WTC11 (cell line): Measurements from ENCODE around the gene POU6F1. TPM values are rescaled to one million over a fixed set of nuclear protein-coding genes. Genes with fewer than 3 reads are reported as not detected.

Experiments used
- ATAC-seq: fragments of 200-7000 bp; cut with Tn5 transposase; 2 replicates; pipeline ENCODE4 v1.10.0; 2021; ENCODE audit warnings: mild to moderate bottlenecking, moderate library complexity
- CTCF ChIA-PET: fragments of 300-600 bp; sonication (Branson Sonifier 250); formaldehyde crosslinking; loops from one replicate; lab custom pipeline; 2021; ENCODE audit warnings: antibody characterized with exemption; lab: Charles Lee
- POLR2A ChIA-PET: fragments of 350-600 bp; sonication (Branson Sonifier 250); formaldehyde crosslinking; loops from one replicate; lab custom pipeline; 2021; ENCODE audit warnings: antibody characterized with exemption; lab: Charles Lee
- DNase-seq: peaks from one replicate; pipeline ENCODE4 v3.0.0; 2021; ENCODE audit warnings: low spot score
- H3K27ac Mint-ChIP-seq: 2 replicates; pipeline ENCODE4 v1.8.0; 2021; ENCODE audit warnings: mixed read lengths
- H3K27me3 Mint-ChIP-seq: 2 replicates; pipeline ENCODE4 v1.8.0; 2021; ENCODE audit warnings: low read depth, mild to moderate bottlenecking, moderate library complexity, mixed read lengths
- H3K36me3 Mint-ChIP-seq: 2 replicates; pipeline ENCODE4 v1.8.0; 2021; ENCODE audit warnings: mixed read lengths
- H3K4me1 Mint-ChIP-seq: 2 replicates; pipeline ENCODE4 v1.8.0; 2022; ENCODE audit warnings: mixed read lengths
- H3K4me3 Mint-ChIP-seq: 2 replicates; pipeline ENCODE4 v1.8.0; 2021; ENCODE audit warnings: mild to moderate bottlenecking, moderate library complexity, mixed read lengths
- H3K9me3 Mint-ChIP-seq: 2 replicates; pipeline ENCODE4 v1.8.0; 2021; ENCODE audit warnings: mixed read lengths
- CBFB ChIP-seq: sonication (generic); formaldehyde crosslinking; IDR thresholded peaks from 2 replicates; pipeline ENCODE4 v1.8.1; 2022; ENCODE audit warnings: mild to moderate bottlenecking, low read depth, missing genetic modification reagents
- FOXK1 ChIP-seq: sonication (generic); formaldehyde crosslinking; IDR thresholded peaks from 2 replicates; pipeline ENCODE4 v1.8.0; 2022; ENCODE audit warnings: mild to moderate bottlenecking, moderate library complexity, missing genetic modification reagents
- JUN ChIP-seq: sonication (generic); formaldehyde crosslinking; IDR thresholded peaks from 2 replicates; pipeline ENCODE4 v1.8.0; 2023; ENCODE audit warnings: mild to moderate bottlenecking, missing genetic modification reagents
- MXD4 ChIP-seq: fragments of 250-450 bp; sonication (Bioruptor Pico); IDR thresholded peaks from 2 replicates; pipeline ENCODE4 v1.8.0; 2021; ENCODE audit warnings: mild to moderate bottlenecking, moderate library complexity, borderline replicate concordance
- MYBL2 ChIP-seq: sonication (generic); formaldehyde crosslinking; IDR thresholded peaks from 2 replicates; pipeline ENCODE4 v1.8.1; 2023; ENCODE audit warnings: mild to moderate bottlenecking, moderate library complexity, missing genetic modification reagents
- SP1 ChIP-seq: sonication (generic); formaldehyde crosslinking; conservative IDR thresholded peaks from 2 replicates; pipeline ENCODE4 v1.8.1; 2022; ENCODE audit warnings: missing genetic modification reagents
- TEAD1 ChIP-seq: sonication (generic); formaldehyde crosslinking; IDR thresholded peaks from 2 replicates; pipeline ENCODE4 v1.8.0; 2022; ENCODE audit warnings: mild to moderate bottlenecking, missing genetic modification reagents
- TEAD4 ChIP-seq: sonication (generic); formaldehyde crosslinking; IDR thresholded peaks from 2 replicates; pipeline ENCODE4 v1.8.0; 2022; ENCODE audit warnings: mild to moderate bottlenecking, missing genetic modification reagents
- ZNF121 ChIP-seq: sonication (generic); formaldehyde crosslinking; IDR thresholded peaks from 2 replicates; pipeline ENCODE4 v1.8.0; 2023; ENCODE audit warnings: missing genetic modification reagents
- ZNF219 ChIP-seq: sonication (generic); formaldehyde crosslinking; IDR thresholded peaks from 2 replicates; pipeline ENCODE4 v1.8.0; 2023; ENCODE audit warnings: missing genetic modification reagents, mild to moderate bottlenecking, borderline replicate concordance
- ZNF317 ChIP-seq: sonication (generic); formaldehyde crosslinking; IDR thresholded peaks from 2 replicates; pipeline ENCODE4 v1.8.1; 2023; ENCODE audit warnings: low read depth, mild to moderate bottlenecking, moderate library complexity, missing genetic modification reagents, borderline replicate concordance
- ZNF416 ChIP-seq: fragments of 250-450 bp; sonication (Bioruptor Pico); IDR thresholded peaks from 2 replicates; pipeline ENCODE4 v1.9.0; 2021; ENCODE audit warnings: mild to moderate bottlenecking, inconsistent platforms
- ZNF423 ChIP-seq: fragments of 250-450 bp; sonication (Bioruptor Pico); IDR thresholded peaks from 2 replicates; pipeline ENCODE4 v2.1.2; 2022; ENCODE audit warnings: mild to moderate bottlenecking, moderate library complexity
- total RNA-seq: library from RNA; stranded (reverse); gene quantifications from 3 replicates; pipeline ENCODE4 v1.2.3, GENCODE V29; 2021
- TF ChIP-seq, protein P1 (sequence below): sonication (generic); formaldehyde crosslinking; IDR thresholded peaks from 2 replicates; pipeline ENCODE4 v1.8.1; 2023; ENCODE audit warnings: mild to moderate bottlenecking, missing genetic modification reagents, moderate library complexity
- TF ChIP-seq, protein P2 (sequence below): fragments of 200-600 bp; IDR thresholded peaks from 2 replicates; pipeline ENCODE4 v1.8.0; 2022; ENCODE audit warnings: antibody characterized with exemption
- TF ChIP-seq, protein P3 (sequence below): sonication (generic); formaldehyde crosslinking; IDR thresholded peaks from 2 replicates; pipeline ENCODE4 v1.8.1; 2022; ENCODE audit warnings: missing genetic modification reagents, borderline replicate concordance
- TF ChIP-seq, protein P4 (sequence below): sonication (generic); formaldehyde crosslinking; IDR thresholded peaks from 2 replicates; pipeline ENCODE4 v1.8.0; 2023; ENCODE audit warnings: missing genetic modification reagents, mild to moderate bottlenecking, borderline replicate concordance
- TF ChIP-seq, protein P5 (sequence below): sonication (generic); formaldehyde crosslinking; IDR thresholded peaks from 2 replicates; pipeline ENCODE4 v1.8.0; 2022; ENCODE audit warnings: mild to moderate bottlenecking, missing genetic modification reagents

The POU6F1 gene
- total RNA-seq, 1 experiment from 2014 or later = 10.2 TPM

DNA sequence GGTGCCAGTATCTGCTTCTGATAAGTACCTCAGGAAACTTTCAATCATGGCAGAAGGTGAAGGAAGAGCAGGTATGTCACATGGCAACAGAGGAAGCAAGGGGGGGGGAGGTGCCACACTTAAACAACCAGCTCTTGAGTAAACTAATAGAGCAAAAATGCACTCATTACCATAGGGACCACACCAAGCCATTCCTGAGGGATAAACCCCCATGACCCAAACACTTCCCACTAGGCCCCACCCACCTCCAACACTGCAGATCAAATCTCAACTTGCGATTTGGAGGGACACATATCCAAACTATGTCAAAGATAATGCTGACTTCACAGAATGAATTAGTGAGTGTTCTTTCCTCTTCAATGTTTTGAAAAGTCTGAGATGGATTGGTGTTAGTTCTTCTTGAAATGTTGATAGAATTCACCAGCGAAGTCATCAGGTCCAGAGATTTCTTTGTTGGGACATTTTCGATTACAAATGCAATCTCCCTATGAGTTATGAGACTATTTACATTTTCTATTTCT lies 61.6 kb downstream of the POU6F1 start:
- ATAC-seq (no peak), DNase-seq (no peak)
- ChIA-PET CTCF (interaction anchor here (1.4 kb wide), 1 partner anchor 185 kb away, joined by 4 read pairs; no protein-coding TSS in a partner anchor), POLR2A (interaction anchor here (0.6 kb wide), 1 partner anchor 106 kb away, joined by 4 read pairs; no protein-coding TSS in a partner anchor)
- Mint-ChIP-seq H3K4me1 (peaks cover 12% of the 10 kb centered on the region), H3K9me3 (no peaks in the 10 kb centered on the region), H3K4me3 (no peak overlapping the region), H3K36me3 (no peaks in the 10 kb centered on the region; the same call in 1 of the 2 replicates), H3K27ac (0 out of 2 replicates have a peak overlapping the region, but pooled peaks have one; percentile 39), H3K27me3 (no peaks in the 10 kb centered on the region)
- TF ChIP-seq, protein P1, sequence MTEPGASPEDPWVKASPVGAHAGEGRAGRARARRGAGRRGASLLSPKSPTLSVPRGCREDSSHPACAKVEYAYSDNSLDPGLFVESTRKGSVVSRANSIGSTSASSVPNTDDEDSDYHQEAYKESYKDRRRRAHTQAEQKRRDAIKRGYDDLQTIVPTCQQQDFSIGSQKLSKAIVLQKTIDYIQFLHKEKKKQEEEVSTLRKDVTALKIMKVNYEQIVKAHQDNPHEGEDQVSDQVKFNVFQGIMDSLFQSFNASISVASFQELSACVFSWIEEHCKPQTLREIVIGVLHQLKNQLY (CRISPR knock-in tag) = no peak
- TF ChIP-seq ZNF317 (no peak), MXD4 (CRISPR knock-in tag) (no peak)

DNA sequence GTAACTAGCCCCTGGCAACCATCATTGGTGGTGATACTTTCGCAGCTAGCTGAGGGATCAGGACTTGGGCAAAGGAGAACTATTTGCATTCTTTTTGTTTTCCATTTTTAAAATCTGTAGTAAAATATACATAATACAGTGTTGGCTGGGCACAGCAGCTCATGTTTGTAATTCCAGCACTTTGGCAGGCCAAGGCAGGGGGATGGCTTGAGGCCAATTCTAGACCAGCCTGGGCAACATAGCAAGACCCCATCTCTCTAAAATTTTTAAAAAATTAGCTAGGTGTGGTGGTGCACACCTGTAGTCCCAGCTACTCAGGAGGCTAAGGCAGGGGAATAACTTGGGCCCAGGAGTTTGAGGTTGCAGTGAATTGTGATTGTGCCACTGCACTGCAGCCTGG lies 64.9 kb downstream of the POU6F1 start:
- no peaks in the 10 kb centered on the region; the same call in 1 of the 2 replicates for H3K36me3 Mint-ChIP-seq
- ATAC-seq (no peak), DNase-seq (no peak)
- peaks cover 15% of the 10 kb centered on the region for H3K4me1 Mint-ChIP-seq
- H3K9me3 Mint-ChIP-seq = no peaks in the 10 kb centered on the region
- no peaks in the 10 kb centered on the region for H3K27me3 Mint-ChIP-seq
- no peak overlapping the region for H3K4me3 Mint-ChIP-seq
- TF ChIP-seq, protein P2, sequence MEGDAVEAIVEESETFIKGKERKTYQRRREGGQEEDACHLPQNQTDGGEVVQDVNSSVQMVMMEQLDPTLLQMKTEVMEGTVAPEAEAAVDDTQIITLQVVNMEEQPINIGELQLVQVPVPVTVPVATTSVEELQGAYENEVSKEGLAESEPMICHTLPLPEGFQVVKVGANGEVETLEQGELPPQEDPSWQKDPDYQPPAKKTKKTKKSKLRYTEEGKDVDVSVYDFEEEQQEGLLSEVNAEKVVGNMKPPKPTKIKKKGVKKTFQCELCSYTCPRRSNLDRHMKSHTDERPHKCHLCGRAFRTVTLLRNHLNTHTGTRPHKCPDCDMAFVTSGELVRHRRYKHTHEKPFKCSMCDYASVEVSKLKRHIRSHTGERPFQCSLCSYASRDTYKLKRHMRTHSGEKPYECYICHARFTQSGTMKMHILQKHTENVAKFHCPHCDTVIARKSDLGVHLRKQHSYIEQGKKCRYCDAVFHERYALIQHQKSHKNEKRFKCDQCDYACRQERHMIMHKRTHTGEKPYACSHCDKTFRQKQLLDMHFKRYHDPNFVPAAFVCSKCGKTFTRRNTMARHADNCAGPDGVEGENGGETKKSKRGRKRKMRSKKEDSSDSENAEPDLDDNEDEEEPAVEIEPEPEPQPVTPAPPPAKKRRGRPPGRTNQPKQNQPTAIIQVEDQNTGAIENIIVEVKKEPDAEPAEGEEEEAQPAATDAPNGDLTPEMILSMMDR = no peak
- TF ChIP-seq ZNF219 (no peak), JUN (CRISPR knock-in tag) (no peak), ZNF121 (peak; percentile 72)
- POLR2A ChIA-PET = no interaction called here
- CTCF ChIA-PET = no interaction called here
- no peak overlapping the region for H3K27ac Mint-ChIP-seq

DNA sequence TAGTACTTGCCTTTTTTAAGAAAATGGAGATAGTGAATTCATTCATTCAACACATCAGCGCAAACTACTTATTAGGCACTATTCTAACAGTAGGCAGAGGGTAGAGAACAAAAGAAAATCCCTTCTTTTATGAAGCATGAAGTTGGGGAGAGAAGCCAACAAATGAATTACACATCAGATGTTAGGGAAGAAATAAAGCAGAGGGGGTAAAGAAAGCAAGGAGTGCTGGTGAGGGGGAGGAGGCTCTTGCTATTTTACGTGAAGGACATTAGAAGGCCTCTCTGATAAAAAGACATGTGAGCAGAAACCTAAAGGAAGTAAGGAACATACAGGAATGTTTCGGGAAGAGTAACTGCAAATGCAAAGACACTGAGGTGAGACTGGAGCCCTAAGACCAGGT lies 67.1 kb downstream of the POU6F1 start:
- CTCF ChIA-PET = no interaction called here

More for the DNA sequence above, 67.1 kb downstream of the POU6F1 start:
- Mint-ChIP-seq H3K9me3 (no peaks in the 10 kb centered on the region), H3K27ac (peak overlapping the region; percentile 1), H3K36me3 (peaks cover under 1% of the 10 kb centered on the region; the same call in 1 of the 2 replicates), H3K4me1 (0 out of 2 replicates have a peak, but pooled peaks cover 7% of the 10 kb centered on the region), H3K27me3 (no peaks in the 10 kb centered on the region), H3K4me3 (no peak overlapping the region)
- TF ChIP-seq CBFB (CRISPR knock-in tag) (no peak), SP1 (CRISPR knock-in tag) (no peak), MYBL2 (CRISPR knock-in tag) (no peak), FOXK1 (no peak), ZNF423 (CRISPR knock-in tag) (no peak), TEAD1 (CRISPR knock-in tag) (no peak), ZNF416 (CRISPR knock-in tag) (no peak), JUN (CRISPR knock-in tag) (no peak), TEAD4 (CRISPR knock-in tag) (no peak), ZNF317 (no peak)
- TF ChIP-seq, protein P3, sequence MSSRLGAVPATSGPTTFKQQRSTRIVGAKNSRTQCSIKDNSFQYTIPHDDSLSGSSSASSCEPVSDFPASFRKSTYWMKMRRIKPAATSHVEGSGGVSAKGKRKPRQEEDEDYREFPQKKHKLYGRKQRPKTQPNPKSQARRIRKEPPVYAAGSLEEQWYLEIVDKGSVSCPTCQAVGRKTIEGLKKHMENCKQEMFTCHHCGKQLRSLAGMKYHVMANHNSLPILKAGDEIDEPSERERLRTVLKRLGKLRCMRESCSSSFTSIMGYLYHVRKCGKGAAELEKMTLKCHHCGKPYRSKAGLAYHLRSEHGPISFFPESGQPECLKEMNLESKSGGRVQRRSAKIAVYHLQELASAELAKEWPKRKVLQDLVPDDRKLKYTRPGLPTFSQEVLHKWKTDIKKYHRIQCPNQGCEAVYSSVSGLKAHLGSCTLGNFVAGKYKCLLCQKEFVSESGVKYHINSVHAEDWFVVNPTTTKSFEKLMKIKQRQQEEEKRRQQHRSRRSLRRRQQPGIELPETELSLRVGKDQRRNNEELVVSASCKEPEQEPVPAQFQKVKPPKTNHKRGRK (CRISPR knock-in tag) = no peak
- TF ChIP-seq, protein P4, sequence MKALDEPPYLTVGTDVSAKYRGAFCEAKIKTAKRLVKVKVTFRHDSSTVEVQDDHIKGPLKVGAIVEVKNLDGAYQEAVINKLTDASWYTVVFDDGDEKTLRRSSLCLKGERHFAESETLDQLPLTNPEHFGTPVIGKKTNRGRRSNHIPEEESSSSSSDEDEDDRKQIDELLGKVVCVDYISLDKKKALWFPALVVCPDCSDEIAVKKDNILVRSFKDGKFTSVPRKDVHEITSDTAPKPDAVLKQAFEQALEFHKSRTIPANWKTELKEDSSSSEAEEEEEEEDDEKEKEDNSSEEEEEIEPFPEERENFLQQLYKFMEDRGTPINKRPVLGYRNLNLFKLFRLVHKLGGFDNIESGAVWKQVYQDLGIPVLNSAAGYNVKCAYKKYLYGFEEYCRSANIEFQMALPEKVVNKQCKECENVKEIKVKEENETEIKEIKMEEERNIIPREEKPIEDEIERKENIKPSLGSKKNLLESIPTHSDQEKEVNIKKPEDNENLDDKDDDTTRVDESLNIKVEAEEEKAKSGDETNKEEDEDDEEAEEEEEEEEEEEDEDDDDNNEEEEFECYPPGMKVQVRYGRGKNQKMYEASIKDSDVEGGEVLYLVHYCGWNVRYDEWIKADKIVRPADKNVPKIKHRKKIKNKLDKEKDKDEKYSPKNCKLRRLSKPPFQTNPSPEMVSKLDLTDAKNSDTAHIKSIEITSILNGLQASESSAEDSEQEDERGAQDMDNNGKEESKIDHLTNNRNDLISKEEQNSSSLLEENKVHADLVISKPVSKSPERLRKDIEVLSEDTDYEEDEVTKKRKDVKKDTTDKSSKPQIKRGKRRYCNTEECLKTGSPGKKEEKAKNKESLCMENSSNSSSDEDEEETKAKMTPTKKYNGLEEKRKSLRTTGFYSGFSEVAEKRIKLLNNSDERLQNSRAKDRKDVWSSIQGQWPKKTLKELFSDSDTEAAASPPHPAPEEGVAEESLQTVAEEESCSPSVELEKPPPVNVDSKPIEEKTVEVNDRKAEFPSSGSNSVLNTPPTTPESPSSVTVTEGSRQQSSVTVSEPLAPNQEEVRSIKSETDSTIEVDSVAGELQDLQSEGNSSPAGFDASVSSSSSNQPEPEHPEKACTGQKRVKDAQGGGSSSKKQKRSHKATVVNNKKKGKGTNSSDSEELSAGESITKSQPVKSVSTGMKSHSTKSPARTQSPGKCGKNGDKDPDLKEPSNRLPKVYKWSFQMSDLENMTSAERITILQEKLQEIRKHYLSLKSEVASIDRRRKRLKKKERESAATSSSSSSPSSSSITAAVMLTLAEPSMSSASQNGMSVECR (CRISPR knock-in tag) = no peak
- TF ChIP-seq, protein P5, sequence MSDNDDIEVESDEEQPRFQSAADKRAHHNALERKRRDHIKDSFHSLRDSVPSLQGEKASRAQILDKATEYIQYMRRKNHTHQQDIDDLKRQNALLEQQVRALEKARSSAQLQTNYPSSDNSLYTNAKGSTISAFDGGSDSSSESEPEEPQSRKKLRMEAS (CRISPR knock-in tag) = no peak
- ATAC-seq = 0 out of 2 replicates have a peak, but pooled peaks have one; percentile 34
- POLR2A ChIA-PET = no interaction called here
- DNase-seq = no peak
